Activated naive CD4-positive, alpha-beta T cell treated with anti-CD3 and anti-CD28 coated beads for 36 hours (primary cell): ENCODE results near the gene PRDM12. TPM values are rescaled to one million over a fixed set of nuclear protein-coding genes. Genes with fewer than 3 reads are reported as not detected.
A peak's percentile ranks its signal among the peaks of the same experiment; 100 is the strongest.

ENCODE experiments used
- CTCF ChIA-PET: fragments of 350-600 bp; sonication (Branson Sonifier 250); formaldehyde crosslinking; loops from one replicate; lab custom pipeline; 2021; ENCODE audit warnings: antibody characterized with exemption; lab: Charles Lee
- DNase-seq: peaks from one replicate; pipeline ENCODE4 v3.0.0-alpha.2; 2020
- H3K27ac Mint-ChIP-seq: one replicate; pipeline ENCODE4 v1.8.0; 2021; ENCODE audit warnings: mild to moderate bottlenecking, mixed read lengths
- H3K27me3 Mint-ChIP-seq: one replicate; pipeline ENCODE4 v1.8.0; 2021; ENCODE audit warnings: low read depth, mixed read lengths
- H3K36me3 Mint-ChIP-seq: one replicate; pipeline ENCODE4 v1.8.0; 2021; ENCODE audit warnings: low read depth, mixed read lengths
- H3K4me1 Mint-ChIP-seq: one replicate; pipeline ENCODE4 v1.8.0; 2021; ENCODE audit warnings: low read depth, mixed read lengths
- H3K4me3 Mint-ChIP-seq: one replicate; pipeline ENCODE4 v1.8.0; 2021; ENCODE audit warnings: mild to moderate bottlenecking, moderate library complexity, mixed read lengths
- H3K9me3 Mint-ChIP-seq: one replicate; pipeline ENCODE4 v1.8.0; 2021; ENCODE audit warnings: mixed read lengths
- intact Hi-C: fragments of 100-400 bp; cut with micrococcal nuclease; formaldehyde crosslinking; loops from one replicate; pipeline ENCODE4 v1.15.1; 2023
- total RNA-seq, 2 experiments: library from RNA; stranded (reverse); gene quantifications; one replicate each; pipeline ENCODE4 v1.2.3, GENCODE V29; 2021

The PRDM12 gene
- total RNA-seq, 2 experiments from 2014 or later: not detected

DNA sequence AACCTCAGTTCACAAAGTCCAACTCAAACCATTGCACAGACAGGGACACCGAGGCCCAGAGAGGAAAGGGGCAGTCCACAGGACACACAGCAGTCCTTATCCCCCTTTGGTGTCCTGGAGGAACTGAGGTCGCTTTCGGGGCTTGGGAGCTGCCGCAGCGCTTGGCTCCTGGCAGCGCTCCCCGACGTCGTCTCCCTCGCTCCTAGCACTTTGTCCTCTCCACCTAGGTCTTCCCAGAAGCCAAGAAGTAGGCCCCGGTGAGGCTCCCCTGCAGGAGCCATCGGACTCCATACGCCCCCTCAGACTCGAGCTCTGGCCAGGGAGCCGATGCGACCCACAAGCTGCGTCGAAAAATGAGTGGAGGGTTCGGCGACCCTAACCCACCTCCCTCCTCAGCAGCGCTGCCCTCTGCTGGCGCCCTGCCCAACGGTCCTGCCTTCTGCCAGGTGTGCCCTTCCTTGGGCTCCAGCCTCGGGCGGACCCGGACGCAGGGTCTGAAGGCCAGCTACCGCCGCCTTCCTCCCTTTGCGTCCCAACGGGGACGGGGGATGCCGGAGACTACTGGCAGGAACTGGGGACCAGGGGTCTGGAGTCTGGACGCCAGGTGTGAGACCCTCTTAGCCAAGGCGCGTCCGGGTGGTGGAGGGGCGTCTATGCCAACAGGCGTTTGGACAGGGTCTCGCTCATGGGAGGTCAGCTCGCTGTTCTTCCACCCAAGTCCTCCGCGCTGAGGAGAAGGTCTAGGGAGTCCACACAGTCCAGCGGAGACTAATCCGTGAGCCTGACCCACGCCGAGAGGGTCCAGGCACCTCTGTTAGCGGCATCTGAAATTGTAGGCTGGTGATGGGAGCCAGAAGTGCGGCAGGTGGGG lies 2.1 kb upstream of the PRDM12 start:
- intact Hi-C loops: loop anchor here (1.0 kb wide), 1 partner anchor 20 kb away; no protein-coding TSS in a partner anchor
- Mint-ChIP-seq H3K27me3 (peaks cover 66% of the 10 kb centered on the region), H3K4me1 (peaks cover 31% of the 10 kb centered on the region), H3K27ac (no peak overlapping the region), H3K9me3 (no peaks in the 10 kb centered on the region), H3K4me3 (no peak overlapping the region), H3K36me3 (no peaks in the 10 kb centered on the region)
- DNase-seq: no peak
- CTCF ChIA-PET: interaction anchor here (1.0 to 1.3 kb wide), 2 partner anchors 21 to 23 kb away, joined by 3 read pairs; no protein-coding TSS in a partner anchor

DNA sequence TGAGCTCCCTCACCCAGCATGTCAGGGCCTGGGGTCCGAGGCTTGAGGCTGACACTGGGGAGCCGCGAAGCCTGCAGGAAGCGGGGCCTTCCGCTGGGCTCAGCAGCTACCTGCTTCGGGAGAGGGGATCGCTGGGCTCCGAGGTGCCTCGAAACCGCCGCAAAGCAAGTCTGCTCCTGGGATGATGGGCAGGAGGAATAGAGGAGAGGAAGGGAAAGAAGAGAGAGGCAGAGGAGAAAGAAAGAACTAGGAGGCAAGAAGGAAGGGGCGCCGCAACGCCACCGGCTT lies 1.5 kb upstream of the PRDM12 start:
- no peaks in the 10 kb centered on the region for H3K36me3 Mint-ChIP-seq
- H3K9me3 Mint-ChIP-seq: no peaks in the 10 kb centered on the region
- H3K27me3 Mint-ChIP-seq: peaks cover 66% of the 10 kb centered on the region
- no peak for DNase-seq
- CTCF ChIA-PET: interaction anchor here (1.0 to 1.3 kb wide), 2 partner anchors 20 to 22 kb away, joined by 3 read pairs; no protein-coding TSS in a partner anchor
- no peak overlapping the region for H3K27ac Mint-ChIP-seq
- peak overlapping the region; percentile 42 for H3K4me3 Mint-ChIP-seq
- H3K4me1 Mint-ChIP-seq: peaks cover 31% of the 10 kb centered on the region
- intact Hi-C loops: loop anchor here (1.0 kb wide), 1 partner anchor 19 kb away; no protein-coding TSS in a partner anchor

DNA sequence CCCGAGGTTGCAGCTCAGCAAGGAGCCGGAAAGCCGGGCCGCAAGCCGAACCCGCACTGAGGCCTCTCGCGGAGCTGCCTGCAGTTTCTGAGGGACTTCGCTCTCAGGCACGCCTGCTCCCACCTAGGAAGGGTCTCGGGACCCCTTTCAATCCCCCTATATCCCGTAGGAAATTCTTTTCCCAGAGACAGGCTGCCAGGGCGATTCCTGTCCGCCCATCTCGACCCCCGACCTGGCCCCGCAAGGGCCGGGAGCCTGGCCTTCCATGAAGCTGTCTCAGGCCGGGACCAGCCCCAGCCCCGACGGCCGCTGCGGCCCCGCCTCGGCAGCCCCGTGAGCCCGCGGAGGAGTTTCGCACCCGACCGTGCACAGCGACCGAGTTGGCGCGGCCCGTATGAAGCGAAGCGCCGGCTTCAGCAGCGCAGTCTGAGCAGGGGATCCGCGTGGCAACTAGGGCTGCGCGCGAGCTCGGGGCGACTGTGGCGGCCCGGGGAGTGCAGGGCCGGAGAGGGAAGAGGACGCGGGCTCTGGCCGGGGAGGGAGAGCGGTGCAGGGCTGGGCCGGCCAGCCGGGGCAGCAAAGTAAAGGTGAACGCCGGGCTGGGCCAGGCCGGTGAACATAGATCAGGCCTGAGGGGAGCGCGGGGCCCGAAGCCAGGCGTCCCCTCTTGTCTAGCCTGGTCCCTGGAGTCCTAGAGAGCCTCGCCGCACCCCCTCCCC lies 977 bp upstream of the PRDM12 start:
- H3K4me3 Mint-ChIP-seq: no peak overlapping the region
- CTCF ChIA-PET: interaction anchor here (1.0 to 1.3 kb wide), 2 partner anchors 20 to 22 kb away, joined by 3 read pairs; no protein-coding TSS in a partner anchor
- no peak overlapping the region for H3K27ac Mint-ChIP-seq
- no peak for DNase-seq
- H3K9me3 Mint-ChIP-seq: no peaks in the 10 kb centered on the region
- peaks cover 66% of the 10 kb centered on the region for H3K27me3 Mint-ChIP-seq
- intact Hi-C loops: no loop called here
- peaks cover 31% of the 10 kb centered on the region for H3K4me1 Mint-ChIP-seq
- no peaks in the 10 kb centered on the region for H3K36me3 Mint-ChIP-seq

GRCh38 chr9:130663977-130664250 lies 480 bp upstream of the PRDM12 start:
- Mint-ChIP-seq H3K27me3 (peaks cover 62% of the 10 kb centered on the region), H3K27ac (no peak overlapping the region)
- CTCF ChIA-PET: interaction anchor here (1.3 kb wide), 1 partner anchor 21 kb away, joined by 3 read pairs; no protein-coding TSS in a partner anchor

DNA sequence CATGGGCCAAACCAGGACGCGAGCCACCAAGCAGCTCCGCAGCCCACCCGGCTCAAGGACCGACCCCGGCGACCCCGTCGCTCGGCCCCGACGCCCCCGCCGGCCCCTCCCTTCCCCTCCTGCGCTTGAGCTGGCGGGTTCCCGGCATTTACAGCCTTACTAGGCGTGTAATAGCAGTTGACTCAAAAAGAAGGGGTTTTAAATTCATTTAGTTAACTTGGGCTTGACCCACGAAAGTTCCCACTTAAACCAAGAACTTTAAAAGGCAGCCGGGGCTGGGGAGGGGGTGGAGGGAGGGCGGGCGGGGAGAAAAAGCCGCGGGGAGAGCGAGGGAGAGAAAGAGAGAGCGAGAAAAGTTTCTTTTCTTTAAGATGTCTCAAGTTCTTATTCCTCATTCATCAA lies 636 bp downstream of the PRDM12 start:
- CTCF ChIA-PET: no interaction called here
- intact Hi-C loops: no loop called here
- Mint-ChIP-seq H3K4me1 (peaks cover 29% of the 10 kb centered on the region), H3K4me3 (no peak overlapping the region), H3K9me3 (no peaks in the 10 kb centered on the region), H3K27me3 (peaks cover 58% of the 10 kb centered on the region), H3K27ac (no peak overlapping the region), H3K36me3 (no peaks in the 10 kb centered on the region)
- no peak for DNase-seq

More at GRCh38 chr9:130663977-130664250, 480 bp upstream of the PRDM12 start:
- intact Hi-C loops: no loop called here
- H3K36me3 Mint-ChIP-seq: no peaks in the 10 kb centered on the region
- no peaks in the 10 kb centered on the region for H3K9me3 Mint-ChIP-seq
- H3K4me1 Mint-ChIP-seq: peaks cover 31% of the 10 kb centered on the region
- H3K4me3 Mint-ChIP-seq: no peak overlapping the region
- DNase-seq: no peak

GRCh38 chr9:130665431-130666392 lies 1.3 kb downstream of the PRDM12 start:
- CTCF ChIA-PET: interaction anchor here (0.5 kb wide), 1 partner anchor 95 kb away, joined by 3 read pairs; no protein-coding TSS in a partner anchor
- no peak overlapping the region for H3K27ac Mint-ChIP-seq

GRCh38 chr9:130666393-130667119 lies 2.2 kb downstream of the PRDM12 start:
- DNase-seq: no peak
- intact Hi-C loops: no loop called here
- peaks cover 27% of the 10 kb centered on the region for H3K4me1 Mint-ChIP-seq
- H3K9me3 Mint-ChIP-seq: no peaks in the 10 kb centered on the region
- no peak overlapping the region for H3K4me3 Mint-ChIP-seq
- no peak overlapping the region for H3K27ac Mint-ChIP-seq
- H3K27me3 Mint-ChIP-seq: peaks cover 56% of the 10 kb centered on the region
- CTCF ChIA-PET: interaction anchor here (0.5 kb wide), 1 partner anchor 96 kb away, joined by 3 read pairs; no protein-coding TSS in a partner anchor
- no peaks in the 10 kb centered on the region for H3K36me3 Mint-ChIP-seq

More at GRCh38 chr9:130665431-130666392, 1.3 kb downstream of the PRDM12 start:
- peaks cover 27% of the 10 kb centered on the region for H3K4me1 Mint-ChIP-seq
- peaks cover 57% of the 10 kb centered on the region for H3K27me3 Mint-ChIP-seq
- no peaks in the 10 kb centered on the region for H3K9me3 Mint-ChIP-seq
- no peak for DNase-seq
- intact Hi-C loops: no loop called here
- no peak overlapping the region for H3K4me3 Mint-ChIP-seq
- no peaks in the 10 kb centered on the region for H3K36me3 Mint-ChIP-seq

GRCh38 chr9:130667120-130667435 lies 2.7 kb downstream of the PRDM12 start:
- Mint-ChIP-seq H3K4me3 (no peak overlapping the region), H3K27ac (no peak overlapping the region), H3K4me1 (peaks cover 22% of the 10 kb centered on the region), H3K27me3 (peaks cover 50% of the 10 kb centered on the region), H3K9me3 (no peaks in the 10 kb centered on the region), H3K36me3 (no peaks in the 10 kb centered on the region)
- DNase-seq: no peak
- CTCF ChIA-PET: interaction anchor here (0.6 kb wide), 1 partner anchor 504 kb away, joined by 3 read pairs; no protein-coding TSS in a partner anchor
- intact Hi-C loops: no loop called here

DNA sequence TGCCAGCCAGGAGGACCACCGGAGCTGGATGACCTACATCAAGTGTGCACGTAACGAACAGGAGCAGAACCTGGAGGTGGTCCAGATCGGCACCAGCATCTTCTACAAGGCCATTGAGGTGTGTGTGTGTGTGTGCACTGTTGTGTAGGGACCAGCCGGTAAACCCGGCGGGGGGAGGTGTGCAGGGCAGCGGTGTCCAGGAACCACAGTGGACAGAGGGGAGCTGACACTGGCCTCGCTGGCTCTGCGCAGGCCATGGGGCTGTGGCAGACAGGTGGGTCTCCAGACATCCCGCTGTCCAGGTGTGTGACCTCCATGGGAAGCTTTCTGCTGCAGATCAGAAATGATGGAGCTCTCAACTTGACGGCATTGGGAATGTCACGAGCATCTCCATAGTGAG lies 3.8 kb downstream of the PRDM12 start:
- no peak overlapping the region for H3K27ac Mint-ChIP-seq
- no peak for DNase-seq
- peaks cover 12% of the 10 kb centered on the region for H3K4me1 Mint-ChIP-seq
- intact Hi-C loops: no loop called here
- no peak overlapping the region for H3K4me3 Mint-ChIP-seq
- H3K27me3 Mint-ChIP-seq: peaks cover 39% of the 10 kb centered on the region
- CTCF ChIA-PET: interaction anchor here (1.0 kb wide), 1 partner anchor 17 kb away, joined by 3 read pairs; no protein-coding TSS in a partner anchor
- H3K9me3 Mint-ChIP-seq: no peaks in the 10 kb centered on the region
- H3K36me3 Mint-ChIP-seq: no peaks in the 10 kb centered on the region

DNA sequence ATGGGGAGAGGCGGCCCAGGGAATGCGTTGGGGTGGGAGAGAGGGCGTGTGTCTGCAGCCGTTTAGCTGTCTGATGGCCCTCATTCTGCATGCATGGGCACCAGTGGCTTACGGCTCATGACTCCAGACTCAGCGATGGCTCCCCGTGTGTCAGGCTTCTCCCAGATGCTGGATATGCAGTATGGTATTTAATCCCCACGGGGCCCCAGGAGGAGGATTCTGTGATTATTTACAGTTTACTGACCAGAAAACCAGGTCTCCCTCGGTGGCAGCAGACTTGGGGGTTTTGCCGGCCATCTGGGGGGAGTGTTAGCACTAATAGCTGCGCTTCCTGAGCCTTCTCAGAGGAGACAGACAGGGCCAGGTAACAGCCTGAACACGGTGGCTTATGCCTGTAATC lies 4.3 kb downstream of the PRDM12 start:
- no peak overlapping the region for H3K4me3 Mint-ChIP-seq
- CTCF ChIA-PET: interaction anchor here (1.0 kb wide), 1 partner anchor 16 kb away, joined by 3 read pairs; no protein-coding TSS in a partner anchor
- peaks cover 12% of the 10 kb centered on the region for H3K4me1 Mint-ChIP-seq
- H3K27me3 Mint-ChIP-seq: peaks cover 36% of the 10 kb centered on the region
- no peaks in the 10 kb centered on the region for H3K36me3 Mint-ChIP-seq
- intact Hi-C loops: no loop called here
- no peak for DNase-seq
- no peak overlapping the region for H3K27ac Mint-ChIP-seq
- no peaks in the 10 kb centered on the region for H3K9me3 Mint-ChIP-seq

DNA sequence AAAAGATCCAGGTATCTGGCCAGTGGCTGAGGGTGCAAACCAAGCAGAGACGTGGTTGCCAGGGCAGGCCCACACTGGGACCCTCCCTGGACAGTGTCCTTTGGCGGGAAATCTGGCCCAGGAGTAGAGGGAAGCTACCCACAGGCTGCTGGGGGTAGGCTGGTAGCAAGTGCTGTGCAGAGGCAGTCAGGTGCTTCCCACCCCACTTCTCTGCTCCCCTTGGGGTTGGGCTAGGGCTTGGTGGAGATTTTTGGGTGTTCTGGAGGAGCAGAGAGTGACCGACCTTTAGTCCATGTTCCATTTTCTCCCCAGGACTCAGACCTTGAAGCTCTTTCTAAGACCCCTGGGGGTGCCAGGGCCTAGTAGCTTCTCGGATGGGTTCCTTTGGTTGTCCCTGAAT lies 5.6 kb downstream of the PRDM12 start:
- no peaks in the 10 kb centered on the region for H3K36me3 Mint-ChIP-seq
- CTCF ChIA-PET: no interaction called here
- no peaks in the 10 kb centered on the region for H3K9me3 Mint-ChIP-seq
- no peak for DNase-seq
- no peak overlapping the region for H3K4me3 Mint-ChIP-seq
- peaks cover 26% of the 10 kb centered on the region for H3K27me3 Mint-ChIP-seq
- intact Hi-C loops: no loop called here
- H3K27ac Mint-ChIP-seq: no peak overlapping the region
- peaks cover 6% of the 10 kb centered on the region for H3K4me1 Mint-ChIP-seq
